Measurements from ENCODE around the gene LPAR6. TPM values are rescaled to one million over a fixed set of nuclear protein-coding genes. Genes with fewer than 3 reads are reported as not detected.

The LPAR6 gene
- total and polyA plus RNA-seq, 2 of the 4 experiments (the other 2 are of a cell fraction): 1.4 to 2.0 TPM

- Histone ChIP-seq H3K27ac (ENCODE audit: insufficient read depth, low read length) (no peak overlapping the region), H2BK20ac (ENCODE audit: low read depth, low read length) (no peak overlapping the region), H3K36me3 (ENCODE audit: control insufficient read depth, insufficient read depth, low read length) (peaks cover 1% of the 10 kb centered on the region; the same call in 1 of the 2 replicates), H3K9me1 (ENCODE audit: insufficient read depth, low read length) (no peaks in the 10 kb centered on the region), H2BK120ac (ENCODE audit: low read depth, low read length) (no peak overlapping the region), H2AFZ (replicated peaks; ENCODE audit: low read length, poor library complexity) (no peak overlapping the region), H3K27me3 (ENCODE audit: control insufficient read depth, insufficient read depth, low read length) (no peaks in the 10 kb centered on the region), H3K56ac (ENCODE audit: extremely low read depth, insufficient read depth, low read length) (no peak overlapping the region), H2BK5ac (ENCODE audit: low read depth, low read length, poor library complexity, severe bottlenecking) (no peak overlapping the region), H2BK15ac (ENCODE audit: low read depth, low read length) (no peak overlapping the region), H2AK5ac (ENCODE audit: low read depth, low read length) (no peak overlapping the region), H4K8ac (ENCODE audit: low read depth in 2 of 2, low read length in 2 of 2) (no peak overlapping the region), H3K23ac (ENCODE audit: low read depth, low read length) (no peak overlapping the region), H3K9me3 (ENCODE audit: control insufficient read depth, insufficient read depth, low read length) (no peaks in the 10 kb centered on the region), H3K4me1 (ENCODE audit: control insufficient read depth, insufficient read depth, low read length) (no peaks in the 10 kb centered on the region), H2AK9ac (replicated peaks; ENCODE audit: low read depth, low read length, poor library complexity) (no peak overlapping the region), H3K79me1 (ENCODE audit: low read depth in 1 of 2, low read length in 2 of 2) (peaks cover 0 to 8% of the 10 kb centered on the region in 2 experiments; a peak in 3 of 4 replicates), H4K20me1 (ENCODE audit: insufficient read depth, low read length) (no peaks in the 10 kb centered on the region), H3K4me2 (ENCODE audit: low read depth, low read length) (no peak overlapping the region), H3K4me3 (ENCODE audit: insufficient read depth, low read depth, low read length) (no peak overlapping the region), H4K5ac (ENCODE audit: low read depth, low read length) (no peak overlapping the region), H3K18ac (ENCODE audit: low read depth, low read length) (no peak overlapping the region), H3K9ac (ENCODE audit: low read depth, low read length) (no peak overlapping the region), H3K14ac (replicated peaks; ENCODE audit: low read depth, low read length) (no peak overlapping the region), H4K91ac (ENCODE audit: insufficient read depth, low read depth, low read length) (no peak overlapping the region), H3K4ac (ENCODE audit: low read depth, low read length) (no peak overlapping the region)
- in situ Hi-C loops (cut with MboI; ENCODE audit: low sequenced_read_pairs): no loop called here
- DNase-seq: no peak
- CTCF ChIA-PET: no interaction called here
- no TSS peak for BruUV-seq (replicated peaks)
- intact Hi-C loops (cut with micrococcal nuclease): loop anchor here (5.0 kb wide), 1 partner anchor 168 kb away; no protein-coding TSS in a partner anchor
- no peak for TF ChIP-seq USF2 (IDR thresholded peaks at IDR 0.05; ENCODE audit: low read depth, low read length)
- TF ChIP-seq MAFK (IDR thresholded peaks at IDR 0.05; ENCODE audit: low read depth, low read length): peak; percentile 66
- ATAC-seq (ENCODE audit: low read depth): no peak
- dilution Hi-C loops (cut with HindIII; ENCODE audit: low sequenced_read_pairs, unreplicated experiment): no loop called here
- POLR2A ChIA-PET (ENCODE audit: unreplicated experiment): no interaction called here
These were observed 1.6 kb upstream of the LPAR6 start for GRCh38 chr13:48414501-48414900.

All from IMR-90 (cell line).